Measurements from ENCODE around the gene MYOF. TPM values are rescaled to one million over a fixed set of nuclear protein-coding genes. Genes with fewer than 3 reads are reported as not detected.

Gene MYOF
- total and polyA plus RNA-seq, 9 of the 15 experiments (the other 6 are each of a cell fraction or from before 2014, with no cell fraction given), result 0.06 to 0.27 TPM; not detected in 7

- Histone ChIP-seq H4K20me1 (replicated peaks; ENCODE audit: control insufficient read depth, insufficient read depth, low read length) (no peaks in the 10 kb centered on the region), H3K79me2 (ENCODE audit: control insufficient read depth, insufficient read depth, low read length) (no peaks in the 10 kb centered on the region), H3K36me3 (ENCODE audit: control insufficient read depth, insufficient read depth, low read length) (no peaks in the 10 kb centered on the region), H3K9me3 (replicated peaks; ENCODE audit: control insufficient read depth, insufficient read depth, low read depth, low read length) (no peaks in the 10 kb centered on the region), H3K4me2 (ENCODE audit: insufficient read depth, low read length) (no peak overlapping the region), H3K27me3 (ENCODE audit: control insufficient read depth in 2 of 2, insufficient read depth in 2 of 2, low read length in 2 of 2) (peaks cover 0 to 4% of the 10 kb centered on the region in 2 experiments; a peak in 2 of 5 replicates), H3K4me3 (no peak overlapping the region), H3K9me1 (ENCODE audit: control insufficient read depth, insufficient read depth, low read length) (no peaks in the 10 kb centered on the region), H2AFZ (ENCODE audit: low read depth, low read length) (no peak overlapping the region), H3K27ac (ENCODE audit: extremely low read depth, low read depth, low read length) (no peak overlapping the region), H3K9ac (ENCODE audit: insufficient read depth in 1 of 2, low read depth in 2 of 2, low read length in 2 of 2) (no peak overlapping the region), H3K4me1 (replicated peaks in 1 of 2; ENCODE audit: control insufficient read depth in 2 of 2, insufficient read depth in 2 of 2, low read length in 2 of 2) (peaks cover 0 to 2% of the 10 kb centered on the region in 2 experiments; a peak in 1 of 5 replicates)
- CTCF ChIA-PET (ENCODE audit: low intra/inter-chr PET ratio), result no interaction called here
- ATAC-seq (peak; percentile 43; the same call in 1 of the 3 replicates), DNase-seq (ENCODE audit: extremely low read depth in 1 of 4, low spot score in 3 of 4) (peak in 1 of 4 experiments; percentile 11), FAIRE-seq (no peak)
- POLR2A ChIA-PET, result interaction anchor here (1.4 kb wide), 1 partner anchor 12 kb away, joined by 4 read pairs; no protein-coding TSS in a partner anchor
- no TSS peak for BruUV-seq (replicated peaks)
- TF ChIP-seq EGR1 (conservative IDR thresholded peaks at IDR 0.05), result no peak
- no peak for TF ChIP-seq CCAR2 (IDR thresholded peaks at IDR 0.05; ENCODE audit: low read depth, low read length)
- peak; percentile 80 for TF ChIP-seq RFX1 (IDR thresholded peaks at IDR 0.05)
- TF ChIP-seq ZBTB8A (IDR thresholded peaks at IDR 0.05; ENCODE audit: partially characterized antibody), result no peak
- no peak for TF ChIP-seq STAG1 (CRISPR knock-in tag; IDR thresholded peaks at IDR 0.05; ENCODE audit: borderline replicate concordance)
- peak; percentile 41; the same call in 1 of the 2 replicates for TF ChIP-seq FOXJ3 (CRISPR knock-in tag; IDR thresholded peaks at IDR 0.05)
- TF ChIP-seq TCF7L2 (IDR thresholded peaks at IDR 0.05; ENCODE audit: low read depth, low read length), result no peak
- peak; percentile 60; the same call in 1 of the 2 replicates for TF ChIP-seq FOXJ2 (tag; IDR thresholded peaks at IDR 0.05)
- TF ChIP-seq RBM25 (IDR thresholded peaks at IDR 0.05; ENCODE audit: low read depth, low read length, severe bottlenecking), result peak; percentile 27
- TF ChIP-seq ETV1 (tag; conservative IDR thresholded peaks at IDR 0.05; ENCODE audit: low read depth), result no peak
- no peak for TF ChIP-seq TFAM (CRISPR knock-in tag; conservative IDR thresholded peaks at IDR 0.05)
- no peak for TF ChIP-seq ZBTB2 (IDR thresholded peaks at IDR 0.05)
- TF ChIP-seq MAFF (IDR thresholded peaks at IDR 0.05; ENCODE audit: low read length), result no peak
- 0% methylated on average over 2 of the region's 8 CpGs for WGBS (ENCODE audit: insufficient coverage, low coverage, missing lambda C conversion rate)
- intact Hi-C loops (cut with micrococcal nuclease) (no loop called here), in situ Hi-C loops (cut with MboI) (no loop called here)
Observed at GRCh38 chr10:93445097-93445960, 36.8 kb downstream of the MYOF start.

All from K562 (cell line).